ENCODE data around the gene ECI1. TPM values are rescaled to one million over a fixed set of nuclear protein-coding genes. Genes with fewer than 3 reads are reported as not detected.

ECI1 gene
- total and polyA plus RNA-seq, 2 of the 13 experiments (the other 11 are each of a cell fraction or from before 2014, with no cell fraction given): 82.0 to 102 TPM

DNA sequence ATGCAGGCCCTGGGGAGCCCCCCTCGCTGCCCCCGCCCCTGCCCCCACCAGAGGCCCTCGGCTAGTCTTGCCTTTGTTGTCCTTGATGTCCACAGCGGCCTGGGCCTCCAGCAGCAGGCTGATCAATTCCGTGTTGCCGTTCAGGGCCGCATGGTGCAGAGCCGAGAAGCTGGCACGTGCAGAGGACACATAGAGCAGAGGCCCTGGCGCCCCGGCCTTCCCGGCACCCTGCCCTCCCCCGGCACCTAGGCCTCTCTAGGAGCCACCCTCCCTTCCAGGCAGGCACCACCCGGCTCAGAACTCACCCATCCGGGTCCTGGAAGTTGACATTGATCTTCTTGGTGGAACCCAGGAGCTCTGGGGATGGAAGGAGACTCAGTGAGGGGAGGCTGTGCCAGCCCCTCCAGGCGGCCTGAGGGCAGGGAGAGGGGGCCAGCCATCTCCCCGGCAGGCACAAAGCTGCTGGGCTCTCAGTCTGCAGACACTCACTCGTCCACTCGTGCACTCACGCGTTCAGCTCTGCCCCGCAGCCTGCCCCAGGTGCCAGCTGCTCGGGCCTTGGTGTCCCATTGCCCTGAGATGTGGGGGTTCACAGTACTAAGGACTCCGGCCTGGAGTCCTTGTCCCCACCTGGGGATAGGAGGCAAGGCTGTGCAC lies 61.3 kb downstream of the ECI1 start (continued):
- TF ChIP-seq, protein P1, sequence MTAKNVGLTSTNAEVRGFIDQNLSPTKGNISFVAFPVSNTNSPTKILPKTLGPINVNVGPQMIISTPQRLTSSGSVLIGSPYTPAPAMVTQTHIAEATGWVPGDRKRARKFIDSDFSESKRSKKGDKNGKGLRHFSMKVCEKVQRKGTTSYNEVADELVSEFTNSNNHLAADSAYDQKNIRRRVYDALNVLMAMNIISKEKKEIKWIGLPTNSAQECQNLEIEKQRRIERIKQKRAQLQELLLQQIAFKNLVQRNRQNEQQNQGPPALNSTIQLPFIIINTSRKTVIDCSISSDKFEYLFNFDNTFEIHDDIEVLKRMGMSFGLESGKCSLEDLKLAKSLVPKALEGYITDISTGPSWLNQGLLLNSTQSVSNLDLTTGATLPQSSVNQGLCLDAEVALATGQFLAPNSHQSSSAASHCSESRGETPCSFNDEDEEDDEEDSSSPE (CRISPR knock-in tag; IDR thresholded peaks at IDR 0.05): 0 out of 2 replicates have a peak, but pooled peaks have one; percentile 30
- TF ChIP-seq NFYB (CRISPR knock-in tag; IDR thresholded peaks at IDR 0.05) (no peak), KMT2A (CRISPR knock-in tag; IDR thresholded peaks at IDR 0.05) (0 out of 2 replicates have a peak, but pooled peaks have one; percentile 11), SP140L (CRISPR knock-in tag; IDR thresholded peaks at IDR 0.05; ENCODE audit: borderline replicate concordance) (no peak), NRL (CRISPR knock-in tag; IDR thresholded peaks at IDR 0.05; ENCODE audit: borderline replicate concordance) (no peak), SIX4 (CRISPR knock-in tag; IDR thresholded peaks at IDR 0.05) (no peak), CENPX (CRISPR knock-in tag; IDR thresholded peaks at IDR 0.05) (no peak), DNMT3B (CRISPR knock-in tag; conservative IDR thresholded peaks at IDR 0.05) (no peak), ZKSCAN1 (IDR thresholded peaks at IDR 0.05; ENCODE audit: low read length) (no peak), RNF2 (conservative IDR thresholded peaks at IDR 0.05; ENCODE audit: low read depth) (0 out of 2 replicates have a peak, but pooled peaks have one; percentile 49), MTA3 (CRISPR knock-in tag; IDR thresholded peaks at IDR 0.05) (no peak), ZNF577 (CRISPR knock-in tag; IDR thresholded peaks at IDR 0.05; ENCODE audit: borderline replicate concordance, low read depth) (no peak), ZNF430 (CRISPR knock-in tag; IDR thresholded peaks at IDR 0.05) (no peak), ZNF746 (CRISPR knock-in tag; IDR thresholded peaks at IDR 0.05) (peak; percentile 75), ZNF121 (CRISPR knock-in tag; IDR thresholded peaks at IDR 0.05) (no peak)
- TF ChIP-seq, protein P2, sequence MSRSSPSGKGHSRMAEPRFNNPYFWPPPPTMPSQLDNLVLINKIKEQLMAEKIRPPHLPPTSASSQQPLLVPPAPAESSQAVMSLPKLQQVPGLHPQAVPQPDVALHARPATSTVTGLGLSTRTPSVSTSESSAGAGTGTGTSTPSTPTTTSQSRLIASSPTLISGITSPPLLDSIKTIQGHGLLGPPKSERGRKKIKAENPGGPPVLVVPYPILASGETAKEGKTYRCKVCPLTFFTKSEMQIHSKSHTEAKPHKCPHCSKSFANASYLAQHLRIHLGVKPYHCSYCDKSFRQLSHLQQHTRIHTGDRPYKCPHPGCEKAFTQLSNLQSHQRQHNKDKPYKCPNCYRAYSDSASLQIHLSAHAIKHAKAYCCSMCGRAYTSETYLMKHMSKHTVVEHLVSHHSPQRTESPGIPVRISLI (CRISPR knock-in tag; IDR thresholded peaks at IDR 0.05; ENCODE audit: borderline replicate concordance): no peak
- TF ChIP-seq, protein P3, sequence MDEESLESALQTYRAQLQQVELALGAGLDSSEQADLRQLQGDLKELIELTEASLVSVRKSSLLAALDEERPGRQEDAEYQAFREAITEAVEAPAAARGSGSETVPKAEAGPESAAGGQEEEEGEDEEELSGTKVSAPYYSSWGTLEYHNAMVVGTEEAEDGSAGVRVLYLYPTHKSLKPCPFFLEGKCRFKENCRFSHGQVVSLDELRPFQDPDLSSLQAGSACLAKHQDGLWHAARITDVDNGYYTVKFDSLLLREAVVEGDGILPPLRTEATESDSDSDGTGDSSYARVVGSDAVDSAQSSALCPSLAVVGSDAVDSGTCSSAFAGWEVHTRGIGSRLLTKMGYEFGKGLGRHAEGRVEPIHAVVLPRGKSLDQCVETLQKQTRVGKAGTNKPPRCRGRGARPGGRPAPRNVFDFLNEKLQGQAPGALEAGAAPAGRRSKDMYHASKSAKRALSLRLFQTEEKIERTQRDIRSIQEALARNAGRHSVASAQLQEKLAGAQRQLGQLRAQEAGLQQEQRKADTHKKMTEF (CRISPR knock-in tag; IDR thresholded peaks at IDR 0.05): peak; percentile 32; the same call in 1 of the 2 replicates
- TF ChIP-seq, protein P4, sequence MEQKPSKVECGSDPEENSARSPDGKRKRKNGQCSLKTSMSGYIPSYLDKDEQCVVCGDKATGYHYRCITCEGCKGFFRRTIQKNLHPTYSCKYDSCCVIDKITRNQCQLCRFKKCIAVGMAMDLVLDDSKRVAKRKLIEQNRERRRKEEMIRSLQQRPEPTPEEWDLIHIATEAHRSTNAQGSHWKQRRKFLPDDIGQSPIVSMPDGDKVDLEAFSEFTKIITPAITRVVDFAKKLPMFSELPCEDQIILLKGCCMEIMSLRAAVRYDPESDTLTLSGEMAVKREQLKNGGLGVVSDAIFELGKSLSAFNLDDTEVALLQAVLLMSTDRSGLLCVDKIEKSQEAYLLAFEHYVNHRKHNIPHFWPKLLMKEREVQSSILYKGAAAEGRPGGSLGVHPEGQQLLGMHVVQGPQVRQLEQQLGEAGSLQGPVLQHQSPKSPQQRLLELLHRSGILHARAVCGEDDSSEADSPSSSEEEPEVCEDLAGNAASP (CRISPR knock-in tag; IDR thresholded peaks at IDR 0.05; ENCODE audit: borderline replicate concordance): no peak
- TF ChIP-seq, protein P5, sequence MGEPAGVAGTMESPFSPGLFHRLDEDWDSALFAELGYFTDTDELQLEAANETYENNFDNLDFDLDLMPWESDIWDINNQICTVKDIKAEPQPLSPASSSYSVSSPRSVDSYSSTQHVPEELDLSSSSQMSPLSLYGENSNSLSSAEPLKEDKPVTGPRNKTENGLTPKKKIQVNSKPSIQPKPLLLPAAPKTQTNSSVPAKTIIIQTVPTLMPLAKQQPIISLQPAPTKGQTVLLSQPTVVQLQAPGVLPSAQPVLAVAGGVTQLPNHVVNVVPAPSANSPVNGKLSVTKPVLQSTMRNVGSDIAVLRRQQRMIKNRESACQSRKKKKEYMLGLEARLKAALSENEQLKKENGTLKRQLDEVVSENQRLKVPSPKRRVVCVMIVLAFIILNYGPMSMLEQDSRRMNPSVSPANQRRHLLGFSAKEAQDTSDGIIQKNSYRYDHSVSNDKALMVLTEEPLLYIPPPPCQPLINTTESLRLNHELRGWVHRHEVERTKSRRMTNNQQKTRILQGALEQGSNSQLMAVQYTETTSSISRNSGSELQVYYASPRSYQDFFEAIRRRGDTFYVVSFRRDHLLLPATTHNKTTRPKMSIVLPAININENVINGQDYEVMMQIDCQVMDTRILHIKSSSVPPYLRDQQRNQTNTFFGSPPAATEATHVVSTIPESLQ (CRISPR knock-in tag; conservative IDR thresholded peaks at IDR 0.05): no peak
- TF ChIP-seq, protein P6, sequence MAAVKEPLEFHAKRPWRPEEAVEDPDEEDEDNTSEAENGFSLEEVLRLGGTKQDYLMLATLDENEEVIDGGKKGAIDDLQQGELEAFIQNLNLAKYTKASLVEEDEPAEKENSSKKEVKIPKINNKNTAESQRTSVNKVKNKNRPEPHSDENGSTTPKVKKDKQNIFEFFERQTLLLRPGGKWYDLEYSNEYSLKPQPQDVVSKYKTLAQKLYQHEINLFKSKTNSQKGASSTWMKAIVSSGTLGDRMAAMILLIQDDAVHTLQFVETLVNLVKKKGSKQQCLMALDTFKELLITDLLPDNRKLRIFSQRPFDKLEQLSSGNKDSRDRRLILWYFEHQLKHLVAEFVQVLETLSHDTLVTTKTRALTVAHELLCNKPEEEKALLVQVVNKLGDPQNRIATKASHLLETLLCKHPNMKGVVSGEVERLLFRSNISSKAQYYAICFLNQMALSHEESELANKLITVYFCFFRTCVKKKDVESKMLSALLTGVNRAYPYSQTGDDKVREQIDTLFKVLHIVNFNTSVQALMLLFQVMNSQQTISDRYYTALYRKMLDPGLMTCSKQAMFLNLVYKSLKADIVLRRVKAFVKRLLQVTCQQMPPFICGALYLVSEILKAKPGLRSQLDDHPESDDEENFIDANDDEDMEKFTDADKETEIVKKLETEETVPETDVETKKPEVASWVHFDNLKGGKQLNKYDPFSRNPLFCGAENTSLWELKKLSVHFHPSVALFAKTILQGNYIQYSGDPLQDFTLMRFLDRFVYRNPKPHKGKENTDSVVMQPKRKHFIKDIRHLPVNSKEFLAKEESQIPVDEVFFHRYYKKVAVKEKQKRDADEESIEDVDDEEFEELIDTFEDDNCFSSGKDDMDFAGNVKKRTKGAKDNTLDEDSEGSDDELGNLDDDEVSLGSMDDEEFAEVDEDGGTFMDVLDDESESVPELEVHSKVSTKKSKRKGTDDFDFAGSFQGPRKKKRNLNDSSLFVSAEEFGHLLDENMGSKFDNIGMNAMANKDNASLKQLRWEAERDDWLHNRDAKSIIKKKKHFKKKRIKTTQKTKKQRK (IDR thresholded peaks at IDR 0.05; ENCODE audit: low read length): no peak

Measured in HepG2 (cell line).